ENCODE data around the gene CTSZ.
"Not testable (repeated sequence)": the region's sequence is repeated elsewhere in the genome, so short reads cannot be mapped to it uniquely, and the experiment has no call there.

- TF ChIP-seq, protein P1, sequence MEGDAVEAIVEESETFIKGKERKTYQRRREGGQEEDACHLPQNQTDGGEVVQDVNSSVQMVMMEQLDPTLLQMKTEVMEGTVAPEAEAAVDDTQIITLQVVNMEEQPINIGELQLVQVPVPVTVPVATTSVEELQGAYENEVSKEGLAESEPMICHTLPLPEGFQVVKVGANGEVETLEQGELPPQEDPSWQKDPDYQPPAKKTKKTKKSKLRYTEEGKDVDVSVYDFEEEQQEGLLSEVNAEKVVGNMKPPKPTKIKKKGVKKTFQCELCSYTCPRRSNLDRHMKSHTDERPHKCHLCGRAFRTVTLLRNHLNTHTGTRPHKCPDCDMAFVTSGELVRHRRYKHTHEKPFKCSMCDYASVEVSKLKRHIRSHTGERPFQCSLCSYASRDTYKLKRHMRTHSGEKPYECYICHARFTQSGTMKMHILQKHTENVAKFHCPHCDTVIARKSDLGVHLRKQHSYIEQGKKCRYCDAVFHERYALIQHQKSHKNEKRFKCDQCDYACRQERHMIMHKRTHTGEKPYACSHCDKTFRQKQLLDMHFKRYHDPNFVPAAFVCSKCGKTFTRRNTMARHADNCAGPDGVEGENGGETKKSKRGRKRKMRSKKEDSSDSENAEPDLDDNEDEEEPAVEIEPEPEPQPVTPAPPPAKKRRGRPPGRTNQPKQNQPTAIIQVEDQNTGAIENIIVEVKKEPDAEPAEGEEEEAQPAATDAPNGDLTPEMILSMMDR (IDR thresholded peaks at IDR 0.05; ENCODE audit: low read length): not testable (repeated sequence)
- not testable (repeated sequence) for TF ChIP-seq EZH2 (IDR thresholded peaks at IDR 0.05; ENCODE audit: borderline replicate concordance, low read length)
Measured at GRCh38 chr20:58963922-58964321, 43.1 kb downstream of the CTSZ start.
